Heart right ventricle (tissue), 16 donors: ENCODE results near the gene BCAM. TPM values are rescaled to one million over a fixed set of nuclear protein-coding genes. Genes with fewer than 3 reads are reported as not detected.
A peak's percentile ranks its signal among the peaks of the same experiment; 100 is the strongest.

ENCODE experiments used
- ATAC-seq, 8 donors: fragments of 200-7000 bp; cut with Tn5 transposase; one replicate each; pipeline ENCODE4 v1.9.1; 2020; ENCODE audit warnings: mild to moderate bottlenecking in 8 of 8, moderate library complexity in 8 of 8, moderate number of reproducible peaks in 1 of 8
- DNase-seq, 2 donors: peaks; one replicate each; pipeline ENCODE4 v3.0.0-alpha.2; 2020
- H3K27ac ChIP-seq, 10 donors: fragments of 200-600 bp; sonication (generic) in 2 of 10; one replicate each; pipeline versions ENCODE4 v1.5.0 to v1.8.0; 2020 to 2022; ENCODE audit warnings: mild to moderate bottlenecking in 3 of 10
- H3K27me3 ChIP-seq, 7 donors: fragments of 200-600 bp; one replicate each; pipeline ENCODE4 v1.8.0; 2021 to 2022; ENCODE audit warnings: mild to moderate bottlenecking in 2 of 7
- H3K36me3 ChIP-seq, 9 donors: fragments of 200-600 bp; sonication (generic) in 1 of 9; one replicate each; pipeline versions ENCODE4 v1.5.0 to v1.8.0; 2020 to 2022; ENCODE audit warnings: mild to moderate bottlenecking in 2 of 9
- H3K4me1 ChIP-seq, 9 donors: fragments of 200-600 bp; sonication (generic) in 1 of 9; one replicate each; pipeline versions ENCODE4 v1.5.0 to v1.8.0; 2020 to 2022; ENCODE audit warnings: mild to moderate bottlenecking in 4 of 9
- H3K4me3 ChIP-seq, 10 donors: fragments of 200-600 bp; sonication (generic) in 2 of 10; one replicate each; pipeline versions ENCODE4 v1.5.0 to v1.8.0; 2020 to 2022; ENCODE audit warnings: mild to moderate bottlenecking in 7 of 10, moderate library complexity in 2 of 10
- H3K9me3 ChIP-seq, 11 donors: fragments of 200-600 bp in 10 of 11; sonication (generic) in 2 of 11; one replicate each; pipeline versions ENCODE4 v1.5.0 to v1.8.0; 2013 to 2022; ENCODE audit warnings: mild to moderate bottlenecking in 2 of 11, control low read depth in 1 of 11, moderate library complexity in 1 of 11
- WGBS, 2 donors: extraction: QIAGEN DNeasy Blood & Tissue Kit; methylation state at CpG; one replicate each; pipeline ENCODE4 v1.1.7; 2013; ENCODE audit warnings: inconsistent platforms in 1 of 2; 5-methylcytosine and 5-hydroxymethylcytosine counted together
- intact Hi-C, 10 donors: fragments of 100-400 bp; cut with DNase I; formaldehyde crosslinking; loops; one replicate each; pipeline versions ENCODE4 v1.11.1 to v1.14.2; 2022
- polyA plus RNA-seq, 2 donors: library from polyadenylated mRNA; stranded (reverse); fragments of 200-250 nt; gene quantifications; one replicate each; pipeline ENCODE4 v1.2.3, GENCODE V29; 2013
- total RNA-seq, 10 donors: library from RNA; stranded (reverse); fragmentation: NEBNext Ultra II Directional in 3 of 10; extraction: Animal tissue kit (Norgen Biotek cat#: 25700) in 3 of 10; gene quantifications; one replicate each; pipeline versions ENCODE4 v1.2.1 to v1.2.4, GENCODE V29; 2021 to 2023
- TF ChIP-seq, protein P1 (sequence below), 9 donors: fragments of 200-600 bp; sonication (generic) in 2 of 9; IDR thresholded peaks; one replicate each; pipeline versions ENCODE4 v1.5.0 to v1.8.0; 2021 to 2022; ENCODE audit warnings: antibody characterized with exemption in 9 of 9, mild to moderate bottlenecking in 5 of 9, moderate library complexity in 1 of 9
- donor health status: Arrhythmogenic right ventricular cardiomyopathy.
- donor health status: ischemic (EF 13 %, LVEDD 7.1; RV severe dilation, severe dysfunction).
- donor health status: healthy with polysubstance abuse.
- donor health status: DM: no; HTN: yes; CAD: no.
- donor health status: DM: no; HTN: no; CAD: no.
- donor health status: ischemic (EF 25% LVEDD 6.9; RV normal size, moderate dysfunction).
- donor health status: ischemic (EF 25% LVEDD 5.7; RV mildly dilated, moderate dysfunction).
- donor health status: healthy.
- donor health status: DM: yes; HTN: yes; CAD: no.
- donor health status: Ischemic cardiomyopathy.
- donor health status: ischemic (EF 35%, LVEDD 5.7; RV mildly dilated, moderate dysfunction).
- donor health status: nonischemic (EF 11% LVEDD 7.7; RV severe dilation, severe dysfunction).
- donor health status: DM: yes; HTN: yes; CAD: no.
- donor health status: PGD.
- donor health status: ischemic (EF 29% LVEDD 5.4; RV normal size, mild dysfunction).
- donor health status: nonischemic (EF 23%, LVEDD 6.1; RV moderate dilation, normal function).

The BCAM gene
- total and polyA plus RNA-seq, 12 donors, result 63.2 to 130 (median 92.5) TPM

DNA sequence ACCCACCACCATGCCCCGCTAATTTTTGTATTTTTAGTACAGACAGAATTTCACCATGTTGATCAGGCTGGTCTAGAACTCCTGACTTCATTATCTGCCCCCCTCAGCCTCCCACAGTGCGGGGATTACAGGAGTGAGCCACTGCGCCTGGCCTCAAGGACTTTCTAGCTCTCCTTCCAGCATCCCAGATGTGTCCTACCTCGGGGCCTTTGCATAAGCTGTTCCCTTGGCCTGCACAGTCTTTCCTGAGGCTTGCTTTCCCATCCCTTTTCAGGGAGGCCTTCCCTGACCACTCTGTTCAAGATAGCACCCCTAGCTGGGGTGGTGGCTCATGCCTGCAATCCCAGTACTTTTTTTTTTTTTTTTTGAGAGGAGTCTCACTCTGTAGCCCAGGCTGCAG, 14.3 kb upstream of the BCAM start:
- H3K4me1 ChIP-seq, result peaks cover 0 to 20% (median 15%) of the 10 kb centered on the region in 9 donors
- no peaks in the 10 kb centered on the region for H3K36me3 ChIP-seq
- no peak for DNase-seq
- H3K27ac ChIP-seq, result no peak overlapping the region
- no peak overlapping the region for H3K4me3 ChIP-seq
- no peaks in the 10 kb centered on the region for H3K27me3 ChIP-seq
- TF ChIP-seq, protein P1, sequence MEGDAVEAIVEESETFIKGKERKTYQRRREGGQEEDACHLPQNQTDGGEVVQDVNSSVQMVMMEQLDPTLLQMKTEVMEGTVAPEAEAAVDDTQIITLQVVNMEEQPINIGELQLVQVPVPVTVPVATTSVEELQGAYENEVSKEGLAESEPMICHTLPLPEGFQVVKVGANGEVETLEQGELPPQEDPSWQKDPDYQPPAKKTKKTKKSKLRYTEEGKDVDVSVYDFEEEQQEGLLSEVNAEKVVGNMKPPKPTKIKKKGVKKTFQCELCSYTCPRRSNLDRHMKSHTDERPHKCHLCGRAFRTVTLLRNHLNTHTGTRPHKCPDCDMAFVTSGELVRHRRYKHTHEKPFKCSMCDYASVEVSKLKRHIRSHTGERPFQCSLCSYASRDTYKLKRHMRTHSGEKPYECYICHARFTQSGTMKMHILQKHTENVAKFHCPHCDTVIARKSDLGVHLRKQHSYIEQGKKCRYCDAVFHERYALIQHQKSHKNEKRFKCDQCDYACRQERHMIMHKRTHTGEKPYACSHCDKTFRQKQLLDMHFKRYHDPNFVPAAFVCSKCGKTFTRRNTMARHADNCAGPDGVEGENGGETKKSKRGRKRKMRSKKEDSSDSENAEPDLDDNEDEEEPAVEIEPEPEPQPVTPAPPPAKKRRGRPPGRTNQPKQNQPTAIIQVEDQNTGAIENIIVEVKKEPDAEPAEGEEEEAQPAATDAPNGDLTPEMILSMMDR (IDR thresholded peaks at IDR 0.05), result no peak
- intact Hi-C loops, result loop anchor here in 1 of 10 donors (5.0 kb wide), 1 partner anchor 48 kb away; no protein-coding TSS in a partner anchor
- H3K9me3 ChIP-seq, result no peaks in the 10 kb centered on the region
- ATAC-seq, result no peak
- WGBS, 2 donors, result 97% methylated on average over 4 of the region's 4 CpGs

DNA sequence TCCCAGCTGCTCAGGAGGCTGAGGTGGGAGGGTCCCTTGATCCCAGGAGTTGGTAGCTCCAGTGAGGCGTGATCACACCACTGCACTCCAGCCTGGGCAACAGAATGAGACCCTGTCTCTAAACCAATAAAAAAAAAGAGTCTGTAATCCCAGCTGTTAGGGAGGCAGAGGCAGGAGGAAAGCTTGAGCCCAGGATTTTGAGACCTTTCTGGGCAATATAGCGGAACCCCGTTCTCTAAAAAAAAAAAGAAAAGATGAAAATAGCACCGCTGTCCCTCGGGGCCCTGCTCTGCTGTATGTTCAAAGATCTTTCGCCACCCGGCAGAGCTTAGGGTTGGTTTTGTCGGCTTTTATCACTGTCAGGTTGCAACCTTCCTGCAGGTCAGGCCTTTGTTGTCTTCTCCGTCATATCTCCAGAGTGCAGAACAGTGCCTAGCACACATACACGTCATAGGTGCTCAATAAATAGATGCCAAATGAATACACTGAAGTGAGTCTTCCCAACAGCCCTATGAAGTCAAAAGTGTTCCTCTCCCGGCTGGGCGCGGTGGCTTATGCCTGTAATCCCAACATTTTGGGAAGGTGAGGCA, 13.4 kb upstream of the BCAM start:
- DNase-seq, result no peak
- Histone ChIP-seq H3K9me3 (no peaks in the 10 kb centered on the region), H3K4me1 (peaks cover 0 to 22% (median 17%) of the 10 kb centered on the region in 9 donors), H3K27ac (peak overlapping the region in 2 of 10 donors; percentile 85 to 91), H3K36me3 (no peaks in the 10 kb centered on the region), H3K27me3 (no peaks in the 10 kb centered on the region), H3K4me3 (no peak overlapping the region)
- ATAC-seq, result no peak
- TF ChIP-seq, protein P1 (IDR thresholded peaks at IDR 0.05), result no peak
- intact Hi-C loops, result loop anchor here in 1 of 10 donors (5.0 kb wide), 1 partner anchor 47 kb away; no protein-coding TSS in a partner anchor
- 81 to 87% methylated on average over 13 of the region's 13 CpGs for WGBS, 2 donors

DNA sequence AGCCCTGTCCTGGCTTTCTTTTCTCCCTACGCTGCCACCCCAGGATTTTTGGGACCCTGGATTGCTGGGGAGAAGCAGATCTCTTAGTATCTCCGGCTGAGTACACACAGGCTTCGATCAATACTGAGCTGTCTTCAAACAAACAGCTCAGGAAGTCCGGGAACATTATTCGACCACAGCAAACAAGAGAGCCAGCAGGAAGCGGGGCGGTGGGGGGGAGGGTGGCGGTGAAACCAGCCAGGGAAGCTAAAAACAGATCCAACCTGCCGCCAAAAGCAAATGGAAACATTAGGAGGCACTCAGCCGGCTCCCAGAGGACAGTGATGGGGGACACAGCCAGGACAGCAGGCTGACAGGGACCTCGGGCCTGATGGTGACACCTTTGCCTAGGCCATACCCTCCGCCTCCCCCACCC, 12.2 kb upstream of the BCAM start:
- peak; percentile 62 to 82 for DNase-seq
- Histone ChIP-seq H3K4me1 (peaks cover 0 to 22% (median 17%) of the 10 kb centered on the region in 9 donors), H3K36me3 (no peaks in the 10 kb centered on the region), H3K4me3 (peak overlapping the region in 1 of 10 donors; percentile 28), H3K27ac (peak overlapping the region; percentile 60 to 93 (median 84)), H3K9me3 (no peaks in the 10 kb centered on the region), H3K27me3 (no peaks in the 10 kb centered on the region)
- intact Hi-C loops, result loop anchor here in 2 of 10 donors (1.0 to 5.0 kb wide), 2 partner anchors 46 to 49 kb away; no protein-coding TSS in a partner anchor
- WGBS, 2 donors, result 15% methylated on average over 12 of the region's 12 CpGs
- peak; percentile 72 to 92 (median 80) for ATAC-seq
- TF ChIP-seq, protein P1 (IDR thresholded peaks at IDR 0.05), result no peak

DNA sequence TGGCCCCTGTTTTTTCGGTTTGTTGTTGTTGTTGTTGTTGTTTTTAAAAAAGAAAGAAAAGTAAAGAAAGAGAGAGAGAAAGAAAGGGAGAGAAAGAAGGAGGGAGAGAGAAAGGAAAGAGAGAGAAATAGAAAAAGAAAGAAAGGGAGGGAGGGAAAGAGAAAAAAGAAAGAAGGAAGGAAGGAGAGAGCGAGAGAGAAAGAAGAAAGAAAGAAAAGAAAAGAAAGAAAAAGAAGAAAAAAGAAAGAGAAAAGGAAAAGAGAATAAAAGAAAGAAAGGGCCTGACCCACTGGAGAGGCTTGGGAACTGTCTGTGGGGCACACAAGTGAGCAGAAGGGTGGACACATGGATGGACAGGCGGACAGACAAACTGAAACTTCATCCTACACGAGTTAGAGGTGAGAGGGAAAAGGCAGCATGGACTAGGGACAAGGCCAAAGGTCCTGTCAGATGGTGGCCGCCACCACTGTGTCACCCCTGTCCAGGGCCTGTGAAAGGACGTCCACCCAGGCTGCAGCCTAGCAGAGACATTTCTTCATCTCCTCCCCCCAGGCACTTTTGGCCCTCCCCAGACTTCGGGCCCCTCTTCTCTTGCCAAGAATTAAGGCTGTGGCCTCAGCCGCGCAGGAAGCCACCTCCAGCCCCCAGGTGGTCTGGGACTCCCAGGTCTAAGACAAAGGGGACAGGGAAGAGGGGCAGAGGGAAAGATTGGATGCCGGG, 9.1 kb upstream of the BCAM start:
- DNase-seq (no peak), ATAC-seq (peak in 3 of 8 donors; percentile 5 to 23 (median 16))
- intact Hi-C loops, result loop anchor here in 9 of 10 donors (1.0 to 5.0 kb wide), 5 partner anchors 15 to 46 kb away; no protein-coding TSS in a partner anchor
- Histone ChIP-seq H3K36me3 (no peaks in the 10 kb centered on the region), H3K27ac (no peak overlapping the region), H3K9me3 (no peaks in the 10 kb centered on the region), H3K4me1 (peaks cover 0 to 27% (median 17%) of the 10 kb centered on the region in 9 donors), H3K27me3 (no peaks in the 10 kb centered on the region), H3K4me3 (no peak overlapping the region)
- TF ChIP-seq, protein P1 (IDR thresholded peaks at IDR 0.05), result no peak
- WGBS, 2 donors, result 71 to 73% methylated on average over 10 of the region's 10 CpGs
